ENCODE data around the gene ERCC4.

DNA sequence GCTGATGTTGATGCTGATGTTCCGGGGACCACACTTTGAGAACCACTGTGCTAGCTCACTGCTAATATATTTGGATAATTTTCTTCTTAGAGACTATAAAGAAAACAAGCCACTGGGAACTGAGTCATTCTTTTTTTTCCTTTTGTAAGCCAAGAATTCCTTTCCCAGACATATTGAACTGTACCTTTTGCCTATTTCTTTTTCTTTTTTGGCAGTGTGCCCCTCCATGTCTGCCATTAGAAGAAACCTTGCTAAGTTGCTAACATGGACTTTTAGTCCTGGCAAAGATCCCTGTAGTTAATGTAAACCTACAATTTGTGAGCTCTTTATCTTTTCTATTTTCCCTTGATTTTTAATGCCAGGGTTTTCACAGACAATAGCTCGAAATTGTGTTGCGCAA, 17.3 kb upstream of the ERCC4 start:
- TF ChIP-seq, protein P1, sequence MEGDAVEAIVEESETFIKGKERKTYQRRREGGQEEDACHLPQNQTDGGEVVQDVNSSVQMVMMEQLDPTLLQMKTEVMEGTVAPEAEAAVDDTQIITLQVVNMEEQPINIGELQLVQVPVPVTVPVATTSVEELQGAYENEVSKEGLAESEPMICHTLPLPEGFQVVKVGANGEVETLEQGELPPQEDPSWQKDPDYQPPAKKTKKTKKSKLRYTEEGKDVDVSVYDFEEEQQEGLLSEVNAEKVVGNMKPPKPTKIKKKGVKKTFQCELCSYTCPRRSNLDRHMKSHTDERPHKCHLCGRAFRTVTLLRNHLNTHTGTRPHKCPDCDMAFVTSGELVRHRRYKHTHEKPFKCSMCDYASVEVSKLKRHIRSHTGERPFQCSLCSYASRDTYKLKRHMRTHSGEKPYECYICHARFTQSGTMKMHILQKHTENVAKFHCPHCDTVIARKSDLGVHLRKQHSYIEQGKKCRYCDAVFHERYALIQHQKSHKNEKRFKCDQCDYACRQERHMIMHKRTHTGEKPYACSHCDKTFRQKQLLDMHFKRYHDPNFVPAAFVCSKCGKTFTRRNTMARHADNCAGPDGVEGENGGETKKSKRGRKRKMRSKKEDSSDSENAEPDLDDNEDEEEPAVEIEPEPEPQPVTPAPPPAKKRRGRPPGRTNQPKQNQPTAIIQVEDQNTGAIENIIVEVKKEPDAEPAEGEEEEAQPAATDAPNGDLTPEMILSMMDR (optimal IDR thresholded peaks at IDR 0.05 in 1 of 3, IDR thresholded peaks at IDR 0.05 in 1 of 3, conservative IDR thresholded peaks at IDR 0.05 in 1 of 3; ENCODE audit: extremely low read depth in 1 of 3, insufficient read depth in 2 of 3, low read length in 3 of 3): no peak
- TF ChIP-seq EZH2 (IDR thresholded peaks at IDR 0.05; ENCODE audit: low read length): no peak
